Activated CD4-positive, alpha-beta memory T cell treated with anti-CD3 and anti-CD28 coated beads, Interleukin-2, amount 10 ng/mL, durations not matched to agents 7 days and 5 days (primary cell): ENCODE measurements around the gene SLC6A9. TPM values are rescaled to one million over a fixed set of nuclear protein-coding genes. Genes with fewer than 3 reads are reported as not detected.
A peak's percentile ranks its signal among the peaks of the same experiment; 100 is the strongest.

Experiments
- CTCF ChIA-PET: fragments of 350-600 bp; sonication (Branson Sonifier 250); formaldehyde crosslinking; loops from one replicate; lab custom pipeline; 2021; ENCODE audit warnings: antibody characterized with exemption, inconsistent platforms; lab: Charles Lee
- POLR2A ChIA-PET: fragments of 350-600 bp; sonication (Branson Sonifier 250); formaldehyde crosslinking; loops from one replicate; lab custom pipeline; 2021; ENCODE audit warnings: antibody characterized with exemption; lab: Charles Lee
- DNase-seq: peaks from one replicate; pipeline ENCODE4 v3.0.0-alpha.2; 2020
- H3K27ac Mint-ChIP-seq: one replicate; pipeline ENCODE4 v1.8.0; 2021; ENCODE audit warnings: mild to moderate bottlenecking, mixed read lengths
- H3K27me3 Mint-ChIP-seq: one replicate; pipeline ENCODE4 v1.8.0; 2021; ENCODE audit warnings: mixed read lengths
- H3K36me3 Mint-ChIP-seq: one replicate; pipeline ENCODE4 v1.8.0; 2021; ENCODE audit warnings: low read depth, mixed read lengths
- H3K4me1 Mint-ChIP-seq: one replicate; pipeline ENCODE4 v1.8.0; 2021; ENCODE audit warnings: mixed read lengths
- H3K4me3 Mint-ChIP-seq: one replicate; pipeline ENCODE4 v1.8.0; 2021; ENCODE audit warnings: mild to moderate bottlenecking, mixed read lengths
- H3K9me3 Mint-ChIP-seq: one replicate; pipeline ENCODE4 v1.8.0; 2021; ENCODE audit warnings: mixed read lengths
- total RNA-seq, 2 experiments: library from RNA; stranded (reverse); gene quantifications; one replicate each; pipeline ENCODE4 v1.2.3, GENCODE V29; 2021

Gene SLC6A9
- total RNA-seq, 2 experiments from 2014 or later: 4.8 to 5.7 TPM

- H3K4me3 Mint-ChIP-seq: no peak overlapping the region
- no peaks in the 10 kb centered on the region for H3K36me3 Mint-ChIP-seq
- no peak overlapping the region for H3K27ac Mint-ChIP-seq
- no peak for DNase-seq
- peaks cover 18% of the 10 kb centered on the region for H3K27me3 Mint-ChIP-seq
- H3K4me1 Mint-ChIP-seq: peaks cover 18% of the 10 kb centered on the region
- H3K9me3 Mint-ChIP-seq: no peaks in the 10 kb centered on the region
- POLR2A ChIA-PET: interaction anchor here (1.6 kb wide), 1 partner anchor 13 kb away, joined by 6 read pairs; the partner anchor contains the start of gene SLC6A9
- CTCF ChIA-PET: interaction anchor here (1.8 to 6.1 kb wide), 3 partner anchors 8 to 109 kb away, joined by 4 to 52 read pairs (median 19); no protein-coding TSS in a partner anchor
Observed at GRCh38 chr1:44044071-44044801, 13.0 kb upstream of the SLC6A9 start.

GRCh38 chr1:44043176-44044070, 12.2 kb upstream of the SLC6A9 start:
- POLR2A ChIA-PET: interaction anchor here (1.6 kb wide), 1 partner anchor 12 kb away, joined by 6 read pairs; the partner anchor contains the start of gene SLC6A9
- DNase-seq: no peak
- H3K4me1 Mint-ChIP-seq: peaks cover 13% of the 10 kb centered on the region
- no peaks in the 10 kb centered on the region for H3K36me3 Mint-ChIP-seq
- H3K4me3 Mint-ChIP-seq: no peak overlapping the region
- H3K27me3 Mint-ChIP-seq: peaks cover 18% of the 10 kb centered on the region
- no peak overlapping the region for H3K27ac Mint-ChIP-seq
- no peaks in the 10 kb centered on the region for H3K9me3 Mint-ChIP-seq
- CTCF ChIA-PET: interaction anchor here (1.8 to 3.1 kb wide), 2 partner anchors 38 to 109 kb away, joined by 4 to 19 read pairs; no protein-coding TSS in a partner anchor

- ChIA-PET POLR2A (interaction anchor here (1.1 kb wide), 1 partner anchor 10 kb away, joined by 3 read pairs; the partner anchor contains the start of gene SLC6A9), CTCF (interaction anchor here (1.5 to 2.8 kb wide), 2 partner anchors 35 to 48 kb away, joined by 3 to 19 read pairs; no protein-coding TSS in a partner anchor)
- DNase-seq: no peak
- Mint-ChIP-seq H3K27ac (no peak overlapping the region), H3K4me1 (peaks cover 1% of the 10 kb centered on the region), H3K4me3 (no peak overlapping the region), H3K27me3 (peaks cover 18% of the 10 kb centered on the region), H3K36me3 (no peaks in the 10 kb centered on the region), H3K9me3 (no peaks in the 10 kb centered on the region)
Observed at GRCh38 chr1:44040846-44041245, 9.6 kb upstream of the SLC6A9 start.

GRCh38 chr1:44040418-44040817, 9.2 kb upstream of the SLC6A9 start:
- H3K4me1 Mint-ChIP-seq: peaks cover 1% of the 10 kb centered on the region
- ChIA-PET POLR2A (no interaction called here), CTCF (interaction anchor here (1.5 to 2.8 kb wide), 2 partner anchors 35 to 47 kb away, joined by 3 to 19 read pairs; no protein-coding TSS in a partner anchor)
- no peak overlapping the region for H3K4me3 Mint-ChIP-seq
- no peak overlapping the region for H3K27ac Mint-ChIP-seq
- no peaks in the 10 kb centered on the region for H3K36me3 Mint-ChIP-seq
- H3K9me3 Mint-ChIP-seq: no peaks in the 10 kb centered on the region
- DNase-seq: no peak
- H3K27me3 Mint-ChIP-seq: peaks cover 17% of the 10 kb centered on the region

- DNase-seq: no peak
Observed at GRCh38 chr1:44038876-44039657, 7.8 kb upstream of the SLC6A9 start.

GRCh38 chr1:44037154-44037553, 5.9 kb upstream of the SLC6A9 start:
- H3K9me3 Mint-ChIP-seq: no peaks in the 10 kb centered on the region
- ChIA-PET POLR2A (interaction anchor here (1.0 kb wide), 1 partner anchor 62 kb away, joined by 3 read pairs; the partner anchor contains the start of gene ATP6V0B), CTCF (interaction anchor here (0.6 to 4.6 kb wide), 12 partner anchors 10 to 627 kb away, joined by 3 to 74 read pairs (median 7); no protein-coding TSS in a partner anchor)
- DNase-seq: no peak
- no peak overlapping the region for H3K27ac Mint-ChIP-seq
- peaks cover 9% of the 10 kb centered on the region for H3K4me1 Mint-ChIP-seq
- H3K4me3 Mint-ChIP-seq: no peak overlapping the region
- H3K27me3 Mint-ChIP-seq: peaks cover 7% of the 10 kb centered on the region
- no peaks in the 10 kb centered on the region for H3K36me3 Mint-ChIP-seq

More at GRCh38 chr1:44038876-44039657, 7.8 kb upstream of the SLC6A9 start:
- H3K36me3 Mint-ChIP-seq: no peaks in the 10 kb centered on the region
- CTCF ChIA-PET: interaction anchor here (1.5 to 2.8 kb wide), 2 partner anchors 33 to 46 kb away, joined by 3 to 19 read pairs; no protein-coding TSS in a partner anchor
- no peaks in the 10 kb centered on the region for H3K9me3 Mint-ChIP-seq
- peaks cover 12% of the 10 kb centered on the region for H3K27me3 Mint-ChIP-seq
- POLR2A ChIA-PET: no interaction called here
- no peak overlapping the region for H3K27ac Mint-ChIP-seq
- H3K4me3 Mint-ChIP-seq: no peak overlapping the region
- peaks cover 1% of the 10 kb centered on the region for H3K4me1 Mint-ChIP-seq

- CTCF ChIA-PET: interaction anchor here (0.6 to 4.6 kb wide), 16 partner anchors 9 to 845 kb away, joined by 3 to 74 read pairs (median 6); no protein-coding TSS in a partner anchor
- no peaks in the 10 kb centered on the region for H3K9me3 Mint-ChIP-seq
- DNase-seq: peak; percentile 71
- H3K36me3 Mint-ChIP-seq: no peaks in the 10 kb centered on the region
- no peak overlapping the region for H3K27ac Mint-ChIP-seq
- peaks cover 15% of the 10 kb centered on the region for H3K4me1 Mint-ChIP-seq
- POLR2A ChIA-PET: interaction anchor here (1.0 kb wide), 1 partner anchor 62 kb away, joined by 3 read pairs; the partner anchor contains the start of gene ATP6V0B
- no peak overlapping the region for H3K4me3 Mint-ChIP-seq
- H3K27me3 Mint-ChIP-seq: peaks cover 7% of the 10 kb centered on the region
Observed at GRCh38 chr1:44036409-44037139, 5.3 kb upstream of the SLC6A9 start.

- no peak overlapping the region for H3K27ac Mint-ChIP-seq
- H3K9me3 Mint-ChIP-seq: no peaks in the 10 kb centered on the region
- peaks cover 16% of the 10 kb centered on the region for H3K4me1 Mint-ChIP-seq
- no peaks in the 10 kb centered on the region for H3K36me3 Mint-ChIP-seq
- CTCF ChIA-PET: interaction anchor here (1.1 to 4.6 kb wide), 11 partner anchors 9 to 272 kb away, joined by 3 to 74 read pairs (median 9); no protein-coding TSS in a partner anchor
- POLR2A ChIA-PET: no interaction called here
- H3K4me3 Mint-ChIP-seq: no peak overlapping the region
- DNase-seq: no peak
- peaks cover 5% of the 10 kb centered on the region for H3K27me3 Mint-ChIP-seq
Observed at GRCh38 chr1:44035726-44036408, 4.6 kb upstream of the SLC6A9 start.

GRCh38 chr1:44034976-44035716, 3.9 kb upstream of the SLC6A9 start:
- Mint-ChIP-seq H3K36me3 (no peaks in the 10 kb centered on the region), H3K4me1 (peaks cover 16% of the 10 kb centered on the region), H3K27ac (no peak overlapping the region), H3K4me3 (no peak overlapping the region), H3K27me3 (peaks cover 4% of the 10 kb centered on the region), H3K9me3 (no peaks in the 10 kb centered on the region)
- ChIA-PET POLR2A (no interaction called here), CTCF (interaction anchor here (1.1 to 4.6 kb wide), 8 partner anchors 8 to 271 kb away, joined by 3 to 74 read pairs (median 9); no protein-coding TSS in a partner anchor)
- no peak for DNase-seq

GRCh38 chr1:44034423-44034822, 3.2 kb upstream of the SLC6A9 start:
- no peak overlapping the region for H3K27ac Mint-ChIP-seq
- H3K9me3 Mint-ChIP-seq: no peaks in the 10 kb centered on the region
- ChIA-PET POLR2A (no interaction called here), CTCF (interaction anchor here (1.7 to 4.6 kb wide), 4 partner anchors 13 to 100 kb away, joined by 4 to 74 read pairs (median 30); no protein-coding TSS in a partner anchor)
- H3K27me3 Mint-ChIP-seq: no peaks in the 10 kb centered on the region
- H3K4me1 Mint-ChIP-seq: peaks cover 20% of the 10 kb centered on the region
- no peak overlapping the region for H3K4me3 Mint-ChIP-seq
- H3K36me3 Mint-ChIP-seq: no peaks in the 10 kb centered on the region
- DNase-seq: no peak
